K562 (cell line): Measurements from ENCODE around the gene VSIG4. TPM values are rescaled to one million over a fixed set of nuclear protein-coding genes. Genes with fewer than 3 reads are reported as not detected.

Experiments used
- ARID1B ChIP-seq: fragments of 450-650 bp; IDR thresholded peaks from 2 replicates; pipeline ENCODE4 v1.6.1; 2016; ENCODE audit warnings: antibody characterized with exemption, mild to moderate bottlenecking, inconsistent platforms
- BRF1 ChIP-seq: IDR thresholded peaks from 3 replicates; pipeline ENCODE4 v1.6.1; 2011; ENCODE audit warnings: borderline replicate concordance, mild to moderate bottlenecking; ENCODE audit not compliant: insufficient read length; ENCODE audit errors: extremely low read depth
- DDX20 ChIP-seq: fragments of 450-650 bp; IDR thresholded peaks from 2 replicates; pipeline ENCODE4 v1.6.1; 2016; ENCODE audit warnings: missing genetic modification characterization, low read depth, mild to moderate bottlenecking, missing compliant biosample characterization, moderate library complexity
- EZH2 ChIP-seq: IDR thresholded peaks from 2 replicates; pipeline ENCODE4 v1.6.1; 2012; ENCODE audit warnings: low read depth, mild to moderate bottlenecking, inconsistent platforms, low read length, borderline replicate concordance
- HDAC3 ChIP-seq: fragments of 450-650 bp; IDR thresholded peaks from 2 replicates; pipeline ENCODE4 v1.6.1; 2018; ENCODE audit warnings: borderline replicate concordance, mild to moderate bottlenecking, moderate library complexity; ENCODE audit not compliant: partially characterized antibody
- HIVEP1 ChIP-seq: fragments of 250-450 bp; sonication (Bioruptor Pico); IDR thresholded peaks from 2 replicates; pipeline ENCODE4 v1.4.0; 2020; ENCODE audit warnings: mild to moderate bottlenecking
- IRF1 ChIP-seq: sonication (generic); formaldehyde crosslinking; IDR thresholded peaks from 2 replicates; pipeline ENCODE4 v1.8.0; 2022; ENCODE audit warnings: missing genetic modification reagents, mild to moderate bottlenecking, borderline replicate concordance
- MCM7 ChIP-seq, 2 experiments: fragments of 450-650 bp; IDR thresholded peaks; 2 replicates each; pipeline ENCODE4 v1.6.1; 2016 to 2018
- NEUROD1 ChIP-seq: fragments of 150-350 bp; IDR thresholded peaks from 2 replicates; pipeline ENCODE4 v1.6.1; 2014; ENCODE audit warnings: borderline replicate concordance, low read length, low read depth; ENCODE audit not compliant: partially characterized antibody
- NFXL1 ChIP-seq: fragments of 450-650 bp; formaldehyde crosslinking; IDR thresholded peaks from 2 replicates; pipeline ENCODE4 v1.4.0; 2021; ENCODE audit warnings: mild to moderate bottlenecking
- NR1H2 ChIP-seq: sonication (generic); formaldehyde crosslinking; IDR thresholded peaks from 2 replicates; pipeline ENCODE4 v1.4.0; 2020; ENCODE audit warnings: mild to moderate bottlenecking, missing genetic modification reagents
- OTX1 ChIP-seq: fragments of 450-650 bp; formaldehyde crosslinking; IDR thresholded peaks from 2 replicates; pipeline ENCODE4 v1.4.0; 2022; ENCODE audit warnings: mild to moderate bottlenecking
- POU5F1 ChIP-seq: fragments of 150-350 bp; IDR thresholded peaks from 2 replicates; pipeline ENCODE4 v1.6.1; 2014; ENCODE audit warnings: borderline replicate concordance, low read length, low read depth, mild to moderate bottlenecking; ENCODE audit not compliant: partially characterized antibody
- RB1 ChIP-seq: fragments of 450-650 bp; IDR thresholded peaks from 2 replicates; pipeline ENCODE4 v1.6.1; 2017; ENCODE audit warnings: low read depth, mild to moderate bottlenecking
- RERE ChIP-seq: sonication (generic); formaldehyde crosslinking; IDR thresholded peaks from 2 replicates; pipeline ENCODE4 v1.8.0; 2023; ENCODE audit warnings: missing genetic modification reagents, mild to moderate bottlenecking, borderline replicate concordance
- SIRT6 ChIP-seq: IDR thresholded peaks from one replicate; pipeline ENCODE4 v1.6.1; 2012; ENCODE audit warnings: low read depth, mild to moderate bottlenecking, control low read depth, inconsistent platforms, low read length, moderate library complexity
- ZNF134 ChIP-seq: fragments of 250-450 bp; sonication (Bioruptor Pico); conservative IDR thresholded peaks from 2 replicates; pipeline ENCODE4 v1.4.0; 2020
- polyA plus RNA-seq, 8 experiments: library from polyadenylated mRNA; depleted of rRNA in 4 of 8; stranded (reverse) in 5 of 8; unstranded in 3 of 8; fragments of >200 nt; fragmentation: Nextera tagmentation in 2 of 8; fragmentation: Illumina TruSeq in 1 of 8; extraction: Ambion mirVana in 2 of 8; extraction: Trizol in 1 of 8; gene quantifications; 2 replicates each; pipeline versions ENCODE4 v1.2.1 to v1.2.3, GENCODE V29; 2011 to 2014; ENCODE audit warnings: inconsistent platforms in 1 of 8, missing spikeins in 1 of 8
- total RNA-seq, 7 experiments: library from RNA; depleted of rRNA in 6 of 7; stranded (reverse); fragments of >200 nt in 6 of 7; fragmentation: Illumina TruSeq in 2 of 7; extraction: Trizol in 2 of 7; gene quantifications; 2 replicates each; pipeline versions ENCODE4 v1.2.1 to v1.2.3, GENCODE V29; 2011 to 2021; ENCODE audit warnings: low replicate concordance in 1 of 7
- TF ChIP-seq, protein P1 (sequence below): fragments of 450-650 bp; conservative IDR thresholded peaks from 2 replicates; pipeline ENCODE4 v1.6.1; 2016; ENCODE audit warnings: missing genetic modification characterization, low read depth, mild to moderate bottlenecking, control low read depth, missing compliant biosample characterization

Gene VSIG4
- total and polyA plus RNA-seq, 9 of the 15 experiments (the other 6 are each of a cell fraction or from before 2014, with no cell fraction given): 0.22 to 1.6 (median 0.46) TPM; not detected in 1

- no peak for TF ChIP-seq RERE (CRISPR knock-in tag)
- no peak for TF ChIP-seq BRF1
- TF ChIP-seq POU5F1: no peak
- no peak for TF ChIP-seq HIVEP1 (CRISPR knock-in tag)
- TF ChIP-seq RB1: no peak
- no peak for TF ChIP-seq DDX20 (tag)
- TF ChIP-seq, protein P1, sequence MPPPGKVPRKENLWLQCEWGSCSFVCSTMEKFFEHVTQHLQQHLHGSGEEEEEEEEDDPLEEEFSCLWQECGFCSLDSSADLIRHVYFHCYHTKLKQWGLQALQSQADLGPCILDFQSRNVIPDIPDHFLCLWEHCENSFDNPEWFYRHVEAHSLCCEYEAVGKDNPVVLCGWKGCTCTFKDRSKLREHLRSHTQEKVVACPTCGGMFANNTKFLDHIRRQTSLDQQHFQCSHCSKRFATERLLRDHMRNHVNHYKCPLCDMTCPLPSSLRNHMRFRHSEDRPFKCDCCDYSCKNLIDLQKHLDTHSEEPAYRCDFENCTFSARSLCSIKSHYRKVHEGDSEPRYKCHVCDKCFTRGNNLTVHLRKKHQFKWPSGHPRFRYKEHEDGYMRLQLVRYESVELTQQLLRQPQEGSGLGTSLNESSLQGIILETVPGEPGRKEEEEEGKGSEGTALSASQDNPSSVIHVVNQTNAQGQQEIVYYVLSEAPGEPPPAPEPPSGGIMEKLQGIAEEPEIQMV (tag): no peak
- no peak for TF ChIP-seq NFXL1
- TF ChIP-seq EZH2: no peak
- TF ChIP-seq HDAC3: peak; percentile 19
- TF ChIP-seq SIRT6: no peak
- TF ChIP-seq MCM7 (IDR thresholded peaks at IDR 0.05): no peak
- no peak for TF ChIP-seq ARID1B
- no peak for TF ChIP-seq ZNF134
- TF ChIP-seq NR1H2 (CRISPR knock-in tag): no peak
- TF ChIP-seq OTX1 (CRISPR knock-in tag): peak; percentile 55; the same call in 1 of the 2 replicates
- TF ChIP-seq IRF1: no peak
- no peak for TF ChIP-seq NEUROD1
Measured at GRCh38 chrX:66021765-66022631, 17.9 kb downstream of the VSIG4 start (continued).
